Measurements from ENCODE around the gene LHX3.

GRCh38 chr9:136201174-136201573, 3.8 kb downstream of the LHX3 start:
- TF ChIP-seq, protein P1, sequence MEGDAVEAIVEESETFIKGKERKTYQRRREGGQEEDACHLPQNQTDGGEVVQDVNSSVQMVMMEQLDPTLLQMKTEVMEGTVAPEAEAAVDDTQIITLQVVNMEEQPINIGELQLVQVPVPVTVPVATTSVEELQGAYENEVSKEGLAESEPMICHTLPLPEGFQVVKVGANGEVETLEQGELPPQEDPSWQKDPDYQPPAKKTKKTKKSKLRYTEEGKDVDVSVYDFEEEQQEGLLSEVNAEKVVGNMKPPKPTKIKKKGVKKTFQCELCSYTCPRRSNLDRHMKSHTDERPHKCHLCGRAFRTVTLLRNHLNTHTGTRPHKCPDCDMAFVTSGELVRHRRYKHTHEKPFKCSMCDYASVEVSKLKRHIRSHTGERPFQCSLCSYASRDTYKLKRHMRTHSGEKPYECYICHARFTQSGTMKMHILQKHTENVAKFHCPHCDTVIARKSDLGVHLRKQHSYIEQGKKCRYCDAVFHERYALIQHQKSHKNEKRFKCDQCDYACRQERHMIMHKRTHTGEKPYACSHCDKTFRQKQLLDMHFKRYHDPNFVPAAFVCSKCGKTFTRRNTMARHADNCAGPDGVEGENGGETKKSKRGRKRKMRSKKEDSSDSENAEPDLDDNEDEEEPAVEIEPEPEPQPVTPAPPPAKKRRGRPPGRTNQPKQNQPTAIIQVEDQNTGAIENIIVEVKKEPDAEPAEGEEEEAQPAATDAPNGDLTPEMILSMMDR (IDR thresholded peaks at IDR 0.05; ENCODE audit: low read depth, low read length) = no peak
- no peak for TF ChIP-seq POLR2A (IDR thresholded peaks at IDR 0.05; ENCODE audit: extremely low read depth, insufficient read length)
- TF ChIP-seq, protein P2, sequence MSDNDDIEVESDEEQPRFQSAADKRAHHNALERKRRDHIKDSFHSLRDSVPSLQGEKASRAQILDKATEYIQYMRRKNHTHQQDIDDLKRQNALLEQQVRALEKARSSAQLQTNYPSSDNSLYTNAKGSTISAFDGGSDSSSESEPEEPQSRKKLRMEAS (IDR thresholded peaks at IDR 0.05; ENCODE audit: low read depth, low read length) = no peak
- no peak for TF ChIP-seq MYC (IDR thresholded peaks at IDR 0.05; ENCODE audit: low read depth, low read length)

Data from NB4 (cell line).